ENCODE results near the gene ATOH1. TPM values are rescaled to one million over a fixed set of nuclear protein-coding genes. Genes with fewer than 3 reads are reported as not detected.

ATOH1 gene
- total RNA-seq, 1 donor: not detected

- Histone ChIP-seq H4K20me1 (ENCODE audit: insufficient read depth, low read length) (no peaks in the 10 kb centered on the region), H3K27ac (ENCODE audit: low read depth, low read length) (no peak overlapping the region), H2AFZ (ENCODE audit: low read length) (no peak overlapping the region), H3K4me2 (ENCODE audit: insufficient read depth, low read length) (no peak overlapping the region), H3K27me3 (ENCODE audit: insufficient read depth, low read length) (no peaks in the 10 kb centered on the region), H3K4me1 (ENCODE audit: insufficient read depth, low read length) (no peaks in the 10 kb centered on the region), H3K79me2 (ENCODE audit: insufficient read depth, low read length) (no peaks in the 10 kb centered on the region), H3K9me3 (ENCODE audit: low read depth, low read length) (no peaks in the 10 kb centered on the region), H3K36me3 (ENCODE audit: insufficient read depth, low read length) (no peaks in the 10 kb centered on the region), H3K4me3 (ENCODE audit: insufficient read depth, low read length) (no peak overlapping the region)
- TF ChIP-seq CTCF (IDR thresholded peaks at IDR 0.05; ENCODE audit: extremely low read depth, low read depth, low read length): no peak
- DNase-seq (ENCODE audit: insufficient read length, low spot score, missing footprints): no peak
Observed at GRCh38 chr4:93867416-93868001, 39.0 kb downstream of the ATOH1 start.

GRCh38 chr4:93870876-93871458, 42.4 kb downstream of the ATOH1 start:
- Histone ChIP-seq H3K4me2 (ENCODE audit: insufficient read depth, low read length) (no peak overlapping the region), H3K27me3 (ENCODE audit: insufficient read depth, low read length) (no peaks in the 10 kb centered on the region), H3K4me3 (ENCODE audit: insufficient read depth, low read length) (no peak overlapping the region), H3K9me3 (ENCODE audit: low read depth, low read length) (no peaks in the 10 kb centered on the region), H3K4me1 (ENCODE audit: insufficient read depth, low read length) (no peaks in the 10 kb centered on the region), H4K20me1 (ENCODE audit: insufficient read depth, low read length) (no peaks in the 10 kb centered on the region), H3K79me2 (ENCODE audit: insufficient read depth, low read length) (no peaks in the 10 kb centered on the region), H3K27ac (ENCODE audit: low read depth, low read length) (no peak overlapping the region), H3K36me3 (ENCODE audit: insufficient read depth, low read length) (no peaks in the 10 kb centered on the region), H2AFZ (ENCODE audit: low read length) (no peak overlapping the region)
- no peak for TF ChIP-seq CTCF (IDR thresholded peaks at IDR 0.05; ENCODE audit: extremely low read depth, low read depth, low read length)
- peak; percentile 17 for DNase-seq (ENCODE audit: insufficient read length, low spot score, missing footprints)

- no peak for TF ChIP-seq CTCF (IDR thresholded peaks at IDR 0.05; ENCODE audit: extremely low read depth, low read depth, low read length)
- Histone ChIP-seq H3K36me3 (ENCODE audit: insufficient read depth, low read length) (no peaks in the 10 kb centered on the region), H3K4me2 (ENCODE audit: insufficient read depth, low read length) (no peak overlapping the region), H3K9me3 (ENCODE audit: low read depth, low read length) (no peaks in the 10 kb centered on the region), H3K4me1 (ENCODE audit: insufficient read depth, low read length) (no peaks in the 10 kb centered on the region), H3K27ac (ENCODE audit: low read depth, low read length) (no peak overlapping the region), H2AFZ (ENCODE audit: low read length) (no peak overlapping the region), H4K20me1 (ENCODE audit: insufficient read depth, low read length) (no peaks in the 10 kb centered on the region), H3K27me3 (ENCODE audit: insufficient read depth, low read length) (no peaks in the 10 kb centered on the region), H3K4me3 (ENCODE audit: insufficient read depth, low read length) (no peak overlapping the region), H3K79me2 (ENCODE audit: insufficient read depth, low read length) (no peaks in the 10 kb centered on the region)
- DNase-seq (ENCODE audit: insufficient read length, low spot score, missing footprints): no peak
Observed at GRCh38 chr4:93876754-93877153, 48.2 kb downstream of the ATOH1 start.

- H2AFZ ChIP-seq (ENCODE audit: low read length): no peak overlapping the region
- H3K4me1 ChIP-seq (ENCODE audit: insufficient read depth, low read length): no peaks in the 10 kb centered on the region
- H3K9me3 ChIP-seq (ENCODE audit: low read depth, low read length): no peaks in the 10 kb centered on the region
- H3K4me2 ChIP-seq (ENCODE audit: insufficient read depth, low read length): no peak overlapping the region
- no peak overlapping the region for H3K27ac ChIP-seq (ENCODE audit: low read depth, low read length)
- DNase-seq (ENCODE audit: insufficient read length, low spot score, missing footprints): no peak
- no peaks in the 10 kb centered on the region for H3K79me2 ChIP-seq (ENCODE audit: insufficient read depth, low read length)
- no peak overlapping the region for H3K4me3 ChIP-seq (ENCODE audit: insufficient read depth, low read length)
- no peaks in the 10 kb centered on the region for H4K20me1 ChIP-seq (ENCODE audit: insufficient read depth, low read length)
- no peak for TF ChIP-seq CTCF (IDR thresholded peaks at IDR 0.05; ENCODE audit: extremely low read depth, low read depth, low read length)
- H3K27me3 ChIP-seq (ENCODE audit: insufficient read depth, low read length): no peaks in the 10 kb centered on the region
- no peaks in the 10 kb centered on the region for H3K36me3 ChIP-seq (ENCODE audit: insufficient read depth, low read length)
Observed at GRCh38 chr4:93878566-93878965, 50.0 kb downstream of the ATOH1 start.

Measured in osteoblast (primary cell).